ENCODE data around the gene PRDM10.

The PRDM10 gene

DNA sequence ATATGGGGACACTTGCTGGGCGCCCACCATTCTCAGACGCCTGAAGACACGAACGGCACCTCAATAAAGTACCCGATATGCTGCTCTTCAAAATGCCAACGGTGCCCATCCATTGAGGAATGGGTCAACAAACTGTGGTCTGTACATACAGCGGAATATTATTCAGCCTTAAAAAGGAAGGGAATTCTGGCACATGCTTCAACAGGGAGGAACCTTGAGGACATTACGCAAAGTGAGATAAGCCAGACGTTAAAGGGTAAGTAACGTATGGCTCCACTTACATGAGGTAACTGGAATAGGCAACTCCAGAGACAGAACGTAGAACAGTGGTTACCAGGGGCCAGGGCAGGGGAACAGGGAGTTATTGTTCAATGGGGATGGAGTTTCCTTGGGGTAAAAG is 28.0 kb downstream of the PRDM10 start:
- H3K27me3 ChIP-seq (ENCODE audit: low read depth, low read length), result no peaks in the 10 kb centered on the region
- no peak overlapping the region for H3K27ac ChIP-seq (ENCODE audit: low read length)
- H3K4me1 ChIP-seq (ENCODE audit: low read length), result peaks cover 9% of the 10 kb centered on the region
- no peaks in the 10 kb centered on the region; the same call in 1 of the 2 replicates for H4K20me1 ChIP-seq (ENCODE audit: insufficient read depth, low read length)
- no peaks in the 10 kb centered on the region for H3K79me2 ChIP-seq (ENCODE audit: low read length)
- TF ChIP-seq, protein P1, sequence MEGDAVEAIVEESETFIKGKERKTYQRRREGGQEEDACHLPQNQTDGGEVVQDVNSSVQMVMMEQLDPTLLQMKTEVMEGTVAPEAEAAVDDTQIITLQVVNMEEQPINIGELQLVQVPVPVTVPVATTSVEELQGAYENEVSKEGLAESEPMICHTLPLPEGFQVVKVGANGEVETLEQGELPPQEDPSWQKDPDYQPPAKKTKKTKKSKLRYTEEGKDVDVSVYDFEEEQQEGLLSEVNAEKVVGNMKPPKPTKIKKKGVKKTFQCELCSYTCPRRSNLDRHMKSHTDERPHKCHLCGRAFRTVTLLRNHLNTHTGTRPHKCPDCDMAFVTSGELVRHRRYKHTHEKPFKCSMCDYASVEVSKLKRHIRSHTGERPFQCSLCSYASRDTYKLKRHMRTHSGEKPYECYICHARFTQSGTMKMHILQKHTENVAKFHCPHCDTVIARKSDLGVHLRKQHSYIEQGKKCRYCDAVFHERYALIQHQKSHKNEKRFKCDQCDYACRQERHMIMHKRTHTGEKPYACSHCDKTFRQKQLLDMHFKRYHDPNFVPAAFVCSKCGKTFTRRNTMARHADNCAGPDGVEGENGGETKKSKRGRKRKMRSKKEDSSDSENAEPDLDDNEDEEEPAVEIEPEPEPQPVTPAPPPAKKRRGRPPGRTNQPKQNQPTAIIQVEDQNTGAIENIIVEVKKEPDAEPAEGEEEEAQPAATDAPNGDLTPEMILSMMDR (IDR thresholded peaks at IDR 0.05; ENCODE audit: low read depth, low read length), result no peak
- no peak for TF ChIP-seq EZH2phosphoT487 (IDR thresholded peaks at IDR 0.05; ENCODE audit: low read depth)
- H2AFZ ChIP-seq (ENCODE audit: low read depth, low read length), result no peak overlapping the region
- no peak overlapping the region for H3K9ac ChIP-seq (ENCODE audit: low read length)
- no peaks in the 10 kb centered on the region for H3K36me3 ChIP-seq (replicated peaks; ENCODE audit: low read depth, low read length)
- no peak overlapping the region for H3K4me2 ChIP-seq (ENCODE audit: low read length)
- no peak overlapping the region for H3K4me3 ChIP-seq (ENCODE audit: low read length)
- no peaks in the 10 kb centered on the region for H3K9me3 ChIP-seq (ENCODE audit: insufficient read depth, low read length)

DNA sequence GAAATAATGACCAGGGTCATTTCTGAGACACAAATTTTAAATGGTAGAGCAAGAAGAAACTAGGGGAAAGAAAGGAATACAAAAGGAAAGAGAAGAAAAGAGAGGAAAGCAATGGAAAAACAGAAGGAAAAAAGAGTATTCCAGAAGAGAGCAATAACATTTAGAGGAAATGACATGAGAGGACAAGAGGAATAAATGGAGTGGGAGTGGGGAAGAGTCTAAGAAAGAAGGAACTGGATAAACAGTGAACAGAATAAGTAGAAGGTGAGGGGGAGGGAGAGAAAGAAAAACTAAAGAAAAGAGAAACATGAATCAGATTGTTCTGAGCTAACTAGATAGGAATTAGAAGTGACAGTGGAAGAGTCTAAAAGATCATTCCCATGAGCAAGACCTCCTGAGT is 28.4 kb downstream of the PRDM10 start:
- H3K27ac ChIP-seq (ENCODE audit: low read length), result no peak overlapping the region
- no peaks in the 10 kb centered on the region for H3K27me3 ChIP-seq (ENCODE audit: low read depth, low read length)
- peaks cover 9% of the 10 kb centered on the region for H3K4me1 ChIP-seq (ENCODE audit: low read length)
- H3K9me3 ChIP-seq (ENCODE audit: insufficient read depth, low read length), result no peaks in the 10 kb centered on the region
- TF ChIP-seq, protein P1 (IDR thresholded peaks at IDR 0.05; ENCODE audit: low read depth, low read length), result no peak
- no peak for TF ChIP-seq EZH2phosphoT487 (IDR thresholded peaks at IDR 0.05; ENCODE audit: low read depth)
- H3K79me2 ChIP-seq (ENCODE audit: low read length), result no peaks in the 10 kb centered on the region
- no peak overlapping the region for H3K4me2 ChIP-seq (ENCODE audit: low read length)
- H2AFZ ChIP-seq (ENCODE audit: low read depth, low read length), result no peak overlapping the region
- no peaks in the 10 kb centered on the region for H3K36me3 ChIP-seq (replicated peaks; ENCODE audit: low read depth, low read length)
- no peak overlapping the region for H3K4me3 ChIP-seq (ENCODE audit: low read length)
- H4K20me1 ChIP-seq (ENCODE audit: insufficient read depth, low read length), result no peaks in the 10 kb centered on the region; the same call in 1 of the 2 replicates
- H3K9ac ChIP-seq (ENCODE audit: low read length), result no peak overlapping the region

DNA sequence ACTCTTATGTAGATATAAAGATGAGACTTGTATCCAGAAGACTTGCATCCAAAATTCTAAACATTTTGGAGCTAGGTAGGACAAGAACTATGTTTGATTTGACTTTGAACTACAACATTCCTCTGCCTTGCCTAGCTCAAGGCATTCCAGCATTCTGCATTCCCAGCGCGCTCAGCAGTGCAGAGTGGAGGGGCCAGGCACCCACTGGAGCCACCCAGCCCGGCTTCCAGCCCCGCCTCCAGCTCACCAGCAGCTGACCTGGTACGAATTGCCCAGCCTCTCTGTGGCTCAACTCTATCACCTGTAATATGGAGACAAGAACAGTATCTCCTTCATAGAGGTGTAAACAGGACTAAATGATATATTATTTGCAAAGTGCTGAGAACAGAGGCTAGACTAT is 28.8 kb downstream of the PRDM10 start:
- Histone ChIP-seq H3K9ac (ENCODE audit: low read length) (no peak overlapping the region), H3K27me3 (ENCODE audit: low read depth, low read length) (no peaks in the 10 kb centered on the region), H3K36me3 (replicated peaks; ENCODE audit: low read depth, low read length) (no peaks in the 10 kb centered on the region), H3K27ac (ENCODE audit: low read length) (no peak overlapping the region), H3K79me2 (ENCODE audit: low read length) (no peaks in the 10 kb centered on the region), H3K9me3 (ENCODE audit: insufficient read depth, low read length) (no peaks in the 10 kb centered on the region), H3K4me3 (ENCODE audit: low read length) (no peak overlapping the region), H4K20me1 (ENCODE audit: insufficient read depth, low read length) (no peaks in the 10 kb centered on the region; the same call in 1 of the 2 replicates), H3K4me1 (ENCODE audit: low read length) (peaks cover 9% of the 10 kb centered on the region), H3K4me2 (ENCODE audit: low read length) (no peak overlapping the region), H2AFZ (ENCODE audit: low read depth, low read length) (no peak overlapping the region)
- TF ChIP-seq, protein P1 (IDR thresholded peaks at IDR 0.05; ENCODE audit: low read depth, low read length), result no peak
- TF ChIP-seq EZH2phosphoT487 (IDR thresholded peaks at IDR 0.05; ENCODE audit: low read depth), result no peak

DNA sequence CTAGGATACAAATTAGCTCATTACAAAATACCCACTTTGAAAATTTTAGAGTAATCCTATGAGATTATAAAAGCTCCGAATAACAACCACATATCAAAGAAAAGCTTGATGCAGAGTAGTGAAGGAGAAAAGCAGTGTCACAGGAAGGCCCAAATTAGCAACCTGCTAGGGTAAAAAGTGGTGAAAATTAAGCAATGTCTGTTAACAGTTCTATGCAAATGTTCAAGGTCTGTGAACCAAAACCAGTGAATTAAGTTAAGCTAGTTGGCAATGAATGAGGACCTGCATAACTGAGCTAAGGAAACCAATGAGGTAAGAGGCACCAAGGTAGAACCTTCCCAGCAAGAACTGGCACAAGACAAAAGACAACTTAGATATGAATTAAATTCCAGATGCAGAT is 29.6 kb downstream of the PRDM10 start:
- Histone ChIP-seq H3K4me3 (ENCODE audit: low read length) (no peak overlapping the region), H3K9ac (ENCODE audit: low read length) (no peak overlapping the region), H4K20me1 (ENCODE audit: insufficient read depth, low read length) (no peaks in the 10 kb centered on the region; the same call in 1 of the 2 replicates), H3K27me3 (ENCODE audit: low read depth, low read length) (no peaks in the 10 kb centered on the region), H2AFZ (ENCODE audit: low read depth, low read length) (no peak overlapping the region), H3K27ac (ENCODE audit: low read length) (no peak overlapping the region), H3K9me3 (ENCODE audit: insufficient read depth, low read length) (no peaks in the 10 kb centered on the region), H3K4me2 (ENCODE audit: low read length) (peak overlapping the region; percentile 28), H3K36me3 (replicated peaks; ENCODE audit: low read depth, low read length) (no peaks in the 10 kb centered on the region), H3K79me2 (ENCODE audit: low read length) (no peaks in the 10 kb centered on the region), H3K4me1 (ENCODE audit: low read length) (peaks cover 9% of the 10 kb centered on the region)
- TF ChIP-seq, protein P1 (IDR thresholded peaks at IDR 0.05; ENCODE audit: low read depth, low read length), result no peak
- no peak for TF ChIP-seq EZH2phosphoT487 (IDR thresholded peaks at IDR 0.05; ENCODE audit: low read depth)
